ENCODE measurements around the gene LRFN5. TPM values are rescaled to one million over a fixed set of nuclear protein-coding genes. Genes with fewer than 3 reads are reported as not detected.
"Not testable (repeated sequence)": the region's sequence is repeated elsewhere in the genome, so short reads cannot be mapped to it uniquely, and the experiment has no call there.

Gene LRFN5
- total RNA-seq, result 0.90 TPM
- polyA plus RNA-seq, result 0.14 TPM
- long read RNA-seq, donor 1, result 0 reads
- long read RNA-seq, donor 2, result 0 reads
- long read RNA-seq, donor 3, result 0 reads
- long read RNA-seq, donor 4, result 0 reads
- long read RNA-seq, donor 5, result 0 reads
- long read RNA-seq, donor 6, result 0 reads
- long read RNA-seq, donor 7, partial matches to known transcripts, result 0 of 2 reads
- long read RNA-seq, donor 7, other reads (novel, unspliced or antisense), result 0 of 2 reads
- long read RNA-seq, donor 8, result 0 reads
- long read RNA-seq, donor 9, result 0 reads
- long read RNA-seq, donor 10, result 0 reads

DNA sequence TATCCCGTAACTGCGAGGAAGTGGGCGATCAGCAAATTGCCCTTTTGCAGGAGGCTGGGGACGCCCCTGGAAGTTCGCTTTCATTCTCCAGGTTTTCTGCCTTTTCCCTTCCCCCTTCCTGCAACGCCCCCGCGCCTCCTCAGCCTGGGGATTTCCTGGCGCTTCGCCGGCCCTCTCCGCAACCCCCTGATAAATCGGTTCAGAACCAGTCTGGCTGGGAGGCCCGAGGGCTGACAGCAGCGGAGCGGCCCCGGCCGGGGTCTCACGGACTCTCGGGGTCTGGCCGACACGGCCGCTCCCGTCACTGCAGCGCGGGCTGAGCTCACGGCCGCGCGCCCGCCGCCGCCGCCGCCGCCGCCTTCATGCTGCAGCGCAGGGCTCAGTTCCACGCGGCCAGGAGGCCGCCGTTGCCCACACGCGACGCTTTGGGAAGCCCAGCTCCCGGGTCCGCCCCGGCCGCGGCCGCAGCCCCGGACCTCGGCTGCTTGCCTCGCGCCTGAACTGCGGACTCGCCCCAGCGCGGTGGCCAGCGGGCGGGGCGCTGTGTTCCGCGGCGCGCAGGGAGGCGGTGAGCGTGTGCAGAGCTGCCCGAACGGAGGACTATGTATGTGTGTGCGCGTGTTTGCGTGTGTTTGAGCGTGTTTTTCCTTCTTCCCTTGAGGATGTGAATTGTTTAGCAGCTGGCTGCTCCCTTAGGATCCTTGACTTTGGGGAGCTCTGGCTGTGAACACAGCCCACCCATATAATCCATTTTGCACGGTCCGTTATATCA, at the start of gene LRFN5:
Gene LRFN5, plus strand, starts transcription at position 345 of the 772 bp plus-strand sequence.
- Histone ChIP-seq H3K27me3 (ENCODE audit: control insufficient read depth in 2 of 2, insufficient read depth in 1 of 2, low read length in 1 of 2) (peaks cover 48 to 66% of the 10 kb centered on the region in 2 donors), H3K9me3 (ENCODE audit: control insufficient read depth in 2 of 2, insufficient read depth in 1 of 2, low read length in 1 of 2) (peaks cover 0 to 4% of the 10 kb centered on the region in 2 donors), H3K27ac (ENCODE audit: low read depth in 1 of 2, low read length in 1 of 2) (peak within 1 kb of the TSS in 1 of 2 donors; percentile 37), H3K4me3 (ENCODE audit: low read length in 2 of 2) (peak within 1 kb of the TSS; percentile 22 to 26), H3K4me1 (ENCODE audit: control insufficient read depth in 2 of 2, insufficient read depth in 2 of 2, low read length in 2 of 2) (no peaks in the 10 kb centered on the region), H3K36me3 (ENCODE audit: control insufficient read depth in 2 of 2, insufficient read depth in 2 of 2, low read length in 1 of 2) (no peaks in the 10 kb centered on the region)
- WGBS, result 1% methylated on average over 76 of the region's 76 CpGs
- DNase-seq (ENCODE audit: low read depth in 6 of 9, low spot score in 9 of 9), result no peak

DNA sequence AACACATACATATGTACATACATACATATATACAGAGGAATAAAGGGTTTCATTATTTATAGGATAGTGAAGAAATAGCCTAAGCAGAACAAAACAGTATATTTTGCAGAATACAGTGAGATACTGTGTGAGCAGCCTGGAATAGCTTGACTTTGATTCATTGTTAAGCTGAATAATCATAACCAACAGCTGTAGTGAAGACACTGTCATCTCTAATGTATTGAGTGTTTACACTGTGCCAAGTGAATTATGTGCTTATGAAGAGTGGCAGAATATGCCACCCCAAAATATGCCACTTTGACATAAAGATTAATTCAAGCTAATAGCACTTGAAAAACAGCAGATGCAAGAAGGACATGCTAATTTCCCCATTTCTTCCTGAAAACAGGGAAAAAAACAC, 48.2 kb upstream of the LRFN5 start:
- no peak for DNase-seq (ENCODE audit: low read depth in 6 of 9, low spot score in 9 of 9)
- no peak overlapping the region for H3K27ac ChIP-seq (ENCODE audit: low read depth in 1 of 2, low read length in 1 of 2)
- no peaks in the 10 kb centered on the region for H3K27me3 ChIP-seq (ENCODE audit: control insufficient read depth in 2 of 2, insufficient read depth in 1 of 2, low read length in 1 of 2)
- H3K4me1 ChIP-seq (ENCODE audit: control insufficient read depth in 2 of 2, insufficient read depth in 2 of 2, low read length in 2 of 2), result no peaks in the 10 kb centered on the region
- H3K36me3 ChIP-seq (ENCODE audit: control insufficient read depth in 2 of 2, insufficient read depth in 2 of 2, low read length in 1 of 2), result no peaks in the 10 kb centered on the region
- H3K9me3 ChIP-seq (ENCODE audit: control insufficient read depth in 2 of 2, insufficient read depth in 1 of 2, low read length in 1 of 2), result no peaks in the 10 kb centered on the region
- H3K4me3 ChIP-seq (ENCODE audit: low read length in 2 of 2), result no peak overlapping the region

DNA sequence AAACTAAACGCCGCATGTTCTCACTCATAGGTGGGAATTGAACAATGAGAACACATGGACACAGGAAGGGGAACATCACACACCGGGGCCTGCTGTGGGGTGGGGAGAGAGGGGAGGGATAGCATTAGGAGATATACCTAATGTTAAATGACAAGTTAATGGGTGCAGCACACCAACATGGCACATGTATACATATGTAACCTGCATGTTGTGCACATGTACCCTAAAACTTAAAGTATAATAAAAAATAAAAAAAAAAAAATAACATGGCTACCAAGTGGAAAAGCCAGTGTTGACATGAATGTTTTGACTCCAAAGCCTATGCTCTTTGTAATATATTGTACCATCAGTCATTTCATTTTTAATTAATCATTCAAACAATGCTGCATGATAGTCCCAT, 39.8 kb upstream of the LRFN5 start:
- WGBS, result 98% methylated on average over 3 of the region's 3 CpGs

GRCh38 chr14:41568979-41569378, 37.7 kb upstream of the LRFN5 start:
- no peak overlapping the region for H3K4me3 ChIP-seq (ENCODE audit: low read length in 2 of 2)
- no peaks in the 10 kb centered on the region for H3K4me1 ChIP-seq (ENCODE audit: control insufficient read depth in 2 of 2, insufficient read depth in 2 of 2, low read length in 2 of 2)
- H3K27ac ChIP-seq (ENCODE audit: low read depth in 1 of 2, low read length in 1 of 2), result no peak overlapping the region
- H3K9me3 ChIP-seq (ENCODE audit: control insufficient read depth in 2 of 2, insufficient read depth in 1 of 2, low read length in 1 of 2), result no peaks in the 10 kb centered on the region
- H3K36me3 ChIP-seq (ENCODE audit: control insufficient read depth in 2 of 2, insufficient read depth in 2 of 2, low read length in 1 of 2), result no peaks in the 10 kb centered on the region
- H3K27me3 ChIP-seq (ENCODE audit: control insufficient read depth in 2 of 2, insufficient read depth in 1 of 2, low read length in 1 of 2), result no peaks in the 10 kb centered on the region
- DNase-seq (ENCODE audit: low read depth in 6 of 9, low spot score in 9 of 9), result no peak
- WGBS, result 96% methylated on average over 2 of the region's 2 CpGs

More for the DNA sequence above, 39.8 kb upstream of the LRFN5 start:
- H3K36me3 ChIP-seq (ENCODE audit: control insufficient read depth in 2 of 2, insufficient read depth in 2 of 2, low read length in 1 of 2); H3K9me3 ChIP-seq (ENCODE audit: control insufficient read depth in 2 of 2, insufficient read depth in 1 of 2, low read length in 1 of 2); H3K27me3 ChIP-seq (ENCODE audit: control insufficient read depth in 2 of 2, insufficient read depth in 1 of 2, low read length in 1 of 2); H3K27ac ChIP-seq (ENCODE audit: low read depth in 1 of 2, low read length in 1 of 2); H3K4me1 ChIP-seq (ENCODE audit: control insufficient read depth in 2 of 2, insufficient read depth in 2 of 2, low read length in 2 of 2); DNase-seq (ENCODE audit: low read depth in 6 of 9, low spot score in 9 of 9); H3K4me3 ChIP-seq (ENCODE audit: low read length in 2 of 2): not testable (repeated sequence)

DNA sequence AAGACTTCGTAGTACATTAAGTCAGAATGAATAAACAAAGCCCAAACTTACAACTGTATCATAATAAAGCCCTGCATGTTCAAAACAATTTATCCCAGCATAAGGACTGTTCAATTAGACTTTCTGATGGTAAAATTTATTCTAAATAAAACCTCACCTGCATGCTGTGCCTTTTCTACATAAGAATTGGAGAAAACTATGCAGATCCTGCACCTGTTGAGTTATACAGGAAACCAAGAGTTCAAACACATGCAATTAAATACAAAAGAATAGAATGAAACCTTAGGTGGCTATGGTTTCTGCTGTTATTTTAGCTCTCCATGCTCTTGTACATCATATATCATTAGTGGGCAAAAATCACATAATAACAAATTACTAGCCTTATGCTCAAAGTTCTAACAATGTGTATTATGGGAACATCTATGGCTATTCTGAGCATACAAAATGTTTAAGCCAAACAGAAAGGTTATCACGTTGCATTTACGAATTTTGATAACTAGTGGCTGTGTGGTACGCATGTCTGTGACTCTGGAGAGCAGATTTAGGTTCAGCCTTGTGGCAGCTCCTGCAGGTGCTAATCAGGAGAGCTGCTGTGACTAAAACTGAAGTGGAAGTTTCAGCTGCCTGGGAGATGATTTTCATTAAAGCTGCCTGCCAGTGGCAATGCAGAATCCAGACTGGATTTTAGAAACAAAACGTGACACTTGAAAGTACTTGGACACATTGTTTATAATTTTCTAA, 36.1 kb upstream of the LRFN5 start:
- no peaks in the 10 kb centered on the region for H3K27me3 ChIP-seq (ENCODE audit: control insufficient read depth in 2 of 2, insufficient read depth in 1 of 2, low read length in 1 of 2)
- H3K4me1 ChIP-seq (ENCODE audit: control insufficient read depth in 2 of 2, insufficient read depth in 2 of 2, low read length in 2 of 2), result no peaks in the 10 kb centered on the region
- no peak for DNase-seq (ENCODE audit: low read depth in 6 of 9, low spot score in 9 of 9)
- no peaks in the 10 kb centered on the region for H3K9me3 ChIP-seq (ENCODE audit: control insufficient read depth in 2 of 2, insufficient read depth in 1 of 2, low read length in 1 of 2)
- no peak overlapping the region for H3K27ac ChIP-seq (ENCODE audit: low read depth in 1 of 2, low read length in 1 of 2)
- H3K4me3 ChIP-seq (ENCODE audit: low read length in 2 of 2), result no peak overlapping the region
- 75% methylated on average over 5 of the region's 5 CpGs for WGBS
- H3K36me3 ChIP-seq (ENCODE audit: control insufficient read depth in 2 of 2, insufficient read depth in 2 of 2, low read length in 1 of 2), result no peaks in the 10 kb centered on the region

DNA sequence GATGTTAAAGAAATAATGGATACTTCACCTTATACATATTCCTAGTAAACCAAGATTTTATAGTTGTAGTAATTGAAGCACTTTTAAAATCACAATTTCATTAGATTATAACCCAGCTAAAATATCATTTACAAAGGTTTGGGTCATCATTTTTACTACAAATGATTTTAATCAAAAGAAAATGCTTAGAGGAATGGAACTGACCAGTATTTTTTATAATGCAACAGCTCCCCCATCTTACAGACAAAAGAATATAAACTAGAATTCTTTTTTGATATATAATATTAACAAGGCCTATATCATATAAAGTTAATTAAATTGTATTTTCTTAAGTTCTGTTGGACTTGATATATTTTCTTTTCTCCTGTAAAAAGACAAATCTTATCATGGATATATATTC, 20.4 kb upstream of the LRFN5 start:
- Histone ChIP-seq H3K4me3 (ENCODE audit: low read length in 2 of 2) (no peak overlapping the region), H3K9me3 (ENCODE audit: control insufficient read depth in 2 of 2, insufficient read depth in 1 of 2, low read length in 1 of 2) (no peaks in the 10 kb centered on the region), H3K27ac (ENCODE audit: low read depth in 1 of 2, low read length in 1 of 2) (no peak overlapping the region), H3K27me3 (ENCODE audit: control insufficient read depth in 2 of 2, insufficient read depth in 1 of 2, low read length in 1 of 2) (no peaks in the 10 kb centered on the region), H3K4me1 (ENCODE audit: control insufficient read depth in 2 of 2, insufficient read depth in 2 of 2, low read length in 2 of 2) (no peaks in the 10 kb centered on the region), H3K36me3 (ENCODE audit: control insufficient read depth in 2 of 2, insufficient read depth in 2 of 2, low read length in 1 of 2) (no peaks in the 10 kb centered on the region)
- no peak for DNase-seq (ENCODE audit: low read depth in 6 of 9, low spot score in 9 of 9)

GRCh38 chr14:41597647-41598046, 9.0 kb upstream of the LRFN5 start:
- no peak for DNase-seq (ENCODE audit: low read depth in 6 of 9, low spot score in 9 of 9)
- Histone ChIP-seq H3K27me3 (ENCODE audit: control insufficient read depth in 2 of 2, insufficient read depth in 1 of 2, low read length in 1 of 2) (no peaks in the 10 kb centered on the region), H3K9me3 (ENCODE audit: control insufficient read depth in 2 of 2, insufficient read depth in 1 of 2, low read length in 1 of 2) (no peaks in the 10 kb centered on the region), H3K27ac (ENCODE audit: low read depth in 1 of 2, low read length in 1 of 2) (no peak overlapping the region), H3K4me3 (ENCODE audit: low read length in 2 of 2) (no peak overlapping the region), H3K36me3 (ENCODE audit: control insufficient read depth in 2 of 2, insufficient read depth in 2 of 2, low read length in 1 of 2) (no peaks in the 10 kb centered on the region), H3K4me1 (ENCODE audit: control insufficient read depth in 2 of 2, insufficient read depth in 2 of 2, low read length in 2 of 2) (no peaks in the 10 kb centered on the region)
- 97% methylated on average over 25 of the region's 25 CpGs for WGBS

DNA sequence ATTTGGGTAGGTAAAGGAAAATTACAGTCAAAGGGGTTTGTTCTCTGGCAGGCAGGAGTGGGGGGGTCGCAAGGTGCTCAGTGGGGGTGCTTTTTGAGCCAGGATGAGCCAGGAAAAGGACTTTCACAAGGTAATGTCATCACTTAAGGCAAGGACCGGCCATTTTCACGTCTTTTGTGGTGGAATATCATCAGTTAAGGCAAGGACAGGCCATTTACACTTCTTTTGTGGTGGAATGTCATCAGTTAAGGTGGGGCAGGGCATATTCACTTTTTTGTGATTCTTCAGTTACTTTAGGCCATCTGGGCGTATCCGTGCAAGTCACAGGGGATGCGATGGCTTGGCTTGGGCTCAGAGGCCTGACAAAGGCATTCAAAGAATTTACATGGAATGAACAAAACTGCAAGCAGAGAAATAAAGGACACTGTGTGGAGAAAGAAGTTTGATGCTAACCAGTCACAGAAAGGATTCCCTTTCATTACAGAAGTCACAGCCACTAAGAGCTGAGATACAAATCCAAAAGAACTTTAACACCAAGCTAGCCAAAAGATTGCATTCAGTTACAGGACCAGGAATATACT, 6.8 kb upstream of the LRFN5 start:
- not testable (repeated sequence) for H3K4me1 ChIP-seq (ENCODE audit: control insufficient read depth in 2 of 2, insufficient read depth in 2 of 2, low read length in 2 of 2); H3K27ac ChIP-seq (ENCODE audit: low read depth in 1 of 2, low read length in 1 of 2); H3K36me3 ChIP-seq (ENCODE audit: control insufficient read depth in 2 of 2, insufficient read depth in 2 of 2, low read length in 1 of 2); H3K9me3 ChIP-seq (ENCODE audit: control insufficient read depth in 2 of 2, insufficient read depth in 1 of 2, low read length in 1 of 2); H3K27me3 ChIP-seq (ENCODE audit: control insufficient read depth in 2 of 2, insufficient read depth in 1 of 2, low read length in 1 of 2); DNase-seq (ENCODE audit: low read depth in 6 of 9, low spot score in 9 of 9); H3K4me3 ChIP-seq (ENCODE audit: low read length in 2 of 2)
- WGBS, result 91% methylated on average over 6 of the region's 6 CpGs
